ENCODE data around the gene SLC38A10. TPM values are rescaled to one million over a fixed set of nuclear protein-coding genes. Genes with fewer than 3 reads are reported as not detected.

The SLC38A10 gene
- total and polyA plus RNA-seq, 2 of the 4 experiments (the other 2 are of a cell fraction): 12.7 to 46.7 TPM

DNA sequence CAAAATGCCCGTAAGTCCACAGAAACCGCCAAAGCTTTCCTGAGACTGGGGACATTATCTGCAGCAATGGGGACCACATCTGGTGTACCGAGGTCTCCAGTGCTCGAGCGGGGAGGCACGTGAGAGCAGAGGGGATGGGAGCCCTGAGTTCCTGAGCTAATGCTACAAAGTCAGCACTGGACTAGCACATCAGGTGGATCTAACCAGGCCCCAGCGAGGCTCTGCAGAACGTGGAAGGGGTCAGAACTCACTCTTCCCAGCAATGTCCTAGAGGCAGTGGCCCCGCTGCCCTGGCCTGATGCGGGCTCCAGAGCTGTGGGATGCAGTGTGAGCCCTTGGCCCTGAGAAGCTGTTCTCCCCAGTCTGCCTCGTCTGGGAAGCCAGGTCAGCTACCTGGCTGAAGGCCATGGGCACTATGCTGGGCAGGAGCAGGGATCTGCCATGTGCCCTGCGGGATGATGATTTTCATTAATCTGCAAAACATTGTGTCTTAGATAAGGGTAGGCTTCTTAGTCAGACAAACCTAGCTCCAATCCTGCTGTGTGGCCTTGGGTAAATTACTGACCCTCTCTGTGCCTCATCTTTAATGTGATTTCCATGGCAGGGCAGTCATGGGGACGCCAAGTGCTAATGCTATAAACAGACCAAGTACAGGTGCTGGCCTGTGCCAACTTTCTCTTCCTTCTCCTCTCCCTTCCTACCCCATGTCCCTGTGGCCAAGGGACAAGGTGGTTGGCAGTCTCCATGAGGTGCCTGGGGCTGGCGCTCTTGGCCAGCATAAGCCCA lies 40.1 kb upstream of the SLC38A10 start:
- no peak overlapping the region for H3K4me2 ChIP-seq (ENCODE audit: low read depth, low read length)
- H3K36me3 ChIP-seq (ENCODE audit: control insufficient read depth, insufficient read depth, low read length): no peaks in the 10 kb centered on the region; the same call in 1 of the 2 replicates
- no peak overlapping the region for H3K14ac ChIP-seq (replicated peaks; ENCODE audit: low read depth, low read length)
- dilution Hi-C loops (cut with HindIII; ENCODE audit: low sequenced_read_pairs, unreplicated experiment): no loop called here
- H3K18ac ChIP-seq (ENCODE audit: low read depth, low read length): no peak overlapping the region
- no peak overlapping the region for H4K5ac ChIP-seq (ENCODE audit: low read depth, low read length)
- peaks cover 8% of the 10 kb centered on the region; the same call in 1 of the 2 replicates for H3K4me1 ChIP-seq (ENCODE audit: control insufficient read depth, insufficient read depth, low read length)
- H3K4ac ChIP-seq (ENCODE audit: low read depth, low read length): no peak overlapping the region
- no peak overlapping the region for H3K27ac ChIP-seq (ENCODE audit: insufficient read depth, low read length)
- ChIA-PET POLR2A (ENCODE audit: unreplicated experiment) (no interaction called here), CTCF (no interaction called here)
- no peak overlapping the region for H2AK5ac ChIP-seq (ENCODE audit: low read depth, low read length)
- no peak for ATAC-seq (ENCODE audit: low read depth)
- 65% methylated on average over 7 of the region's 14 CpGs; no CpG with 5 or more reads in 1 of the 2 experiments for WGBS, 2 experiments (ENCODE audit: extremely low coverage in 2 of 2, insufficient read length in 1 of 2)
- no peak overlapping the region for H2BK15ac ChIP-seq (ENCODE audit: low read depth, low read length)
- no peak for DNase-seq
- H3K9me3 ChIP-seq (ENCODE audit: control insufficient read depth, insufficient read depth, low read length): no peaks in the 10 kb centered on the region
- H2AK9ac ChIP-seq (replicated peaks; ENCODE audit: low read depth, low read length, poor library complexity): no peak overlapping the region
- no peak overlapping the region for H2BK20ac ChIP-seq (ENCODE audit: low read depth, low read length)
- H2BK120ac ChIP-seq (ENCODE audit: low read depth, low read length): no peak overlapping the region
- H3K4me3 ChIP-seq (ENCODE audit: insufficient read depth, low read depth, low read length): no peak overlapping the region
- peaks cover 0 to 19% of the 10 kb centered on the region in 2 experiments; a peak in 3 of 4 replicates for H3K79me1 ChIP-seq (ENCODE audit: low read depth in 1 of 2, low read length in 2 of 2)
- no peak overlapping the region for H3K9ac ChIP-seq (ENCODE audit: low read depth, low read length)
- in situ Hi-C loops (cut with MboI; ENCODE audit: low sequenced_read_pairs): no loop called here
- no peak overlapping the region for H2AFZ ChIP-seq (replicated peaks; ENCODE audit: low read length, poor library complexity)
- H3K9me1 ChIP-seq (ENCODE audit: insufficient read depth, low read length): 0 out of 2 replicates have a peak, but pooled peaks cover 5% of the 10 kb centered on the region
- intact Hi-C loops (cut with micrococcal nuclease): no loop called here
- TF ChIP-seq MAZ (IDR thresholded peaks at IDR 0.05; ENCODE audit: borderline replicate concordance, low read depth, low read length): no peak
- no peak for TF ChIP-seq CHD1 (IDR thresholded peaks at IDR 0.05; ENCODE audit: low read depth, low read length)
- no peak for TF ChIP-seq POLR2A (IDR thresholded peaks at IDR 0.05; ENCODE audit: low read depth, low read length)
- no peak for TF ChIP-seq MXI1 (IDR thresholded peaks at IDR 0.05; ENCODE audit: borderline replicate concordance, low read depth, low read length)
- no peak for TF ChIP-seq FOS (IDR thresholded peaks at IDR 0.05; ENCODE audit: low read depth, low read length)
- no peak for TF ChIP-seq NFE2L2 (IDR thresholded peaks at IDR 0.05; ENCODE audit: low read depth, low read length)
- TF ChIP-seq SMC3 (IDR thresholded peaks at IDR 0.05; ENCODE audit: low read depth, low read length): no peak
- TF ChIP-seq RFX5 (IDR thresholded peaks at IDR 0.05; ENCODE audit: low read depth, low read length): no peak
- TF ChIP-seq, protein P1, sequence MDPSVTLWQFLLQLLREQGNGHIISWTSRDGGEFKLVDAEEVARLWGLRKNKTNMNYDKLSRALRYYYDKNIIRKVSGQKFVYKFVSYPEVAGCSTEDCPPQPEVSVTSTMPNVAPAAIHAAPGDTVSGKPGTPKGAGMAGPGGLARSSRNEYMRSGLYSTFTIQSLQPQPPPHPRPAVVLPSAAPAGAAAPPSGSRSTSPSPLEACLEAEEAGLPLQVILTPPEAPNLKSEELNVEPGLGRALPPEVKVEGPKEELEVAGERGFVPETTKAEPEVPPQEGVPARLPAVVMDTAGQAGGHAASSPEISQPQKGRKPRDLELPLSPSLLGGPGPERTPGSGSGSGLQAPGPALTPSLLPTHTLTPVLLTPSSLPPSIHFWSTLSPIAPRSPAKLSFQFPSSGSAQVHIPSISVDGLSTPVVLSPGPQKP (IDR thresholded peaks at IDR 0.05; ENCODE audit: borderline replicate concordance, low read depth, low read length): no peak
- no peak for TF ChIP-seq RAD21 (IDR thresholded peaks at IDR 0.05; ENCODE audit: low read length)
- TF ChIP-seq BHLHE40 (IDR thresholded peaks at IDR 0.05; ENCODE audit: low read depth, low read length): no peak
- no peak overlapping the region for H4K91ac ChIP-seq (ENCODE audit: insufficient read depth, low read depth, low read length)
- peaks cover 25% of the 10 kb centered on the region for H4K20me1 ChIP-seq (ENCODE audit: insufficient read depth, low read length)
- peaks cover 40% of the 10 kb centered on the region for H3K27me3 ChIP-seq (ENCODE audit: control insufficient read depth, insufficient read depth, low read length)
- no peak overlapping the region for H3K56ac ChIP-seq (ENCODE audit: extremely low read depth, insufficient read depth, low read length)
- no peak overlapping the region for H3K23ac ChIP-seq (ENCODE audit: low read depth, low read length)
- H4K8ac ChIP-seq (ENCODE audit: low read depth in 2 of 2, low read length in 2 of 2): no peak overlapping the region
- no peak overlapping the region for H2BK5ac ChIP-seq (ENCODE audit: low read depth, low read length, poor library complexity, severe bottlenecking)
- no TSS peak for BruUV-seq (replicated peaks)

Measured in IMR-90 (cell line).